Stomach (tissue), 9 donors: ENCODE results near the gene TTC7B. TPM values are rescaled to one million over a fixed set of nuclear protein-coding genes. Genes with fewer than 3 reads are reported as not detected.

Experiments
- DNase-seq, 2 donors: peaks; one replicate each; pipeline versions ENCODE4 v3.0.0 to v3.0.0-alpha.2; 2013 to 2019
- H3K27ac ChIP-seq, 5 donors: fragments of 200-600 bp in 4 of 5; sonication (generic) in 4 of 5; one replicate each; pipeline ENCODE4 v1.5.1; 2013 to 2019; ENCODE audit warnings: mild to moderate bottlenecking in 1 of 5, moderate library complexity in 1 of 5
- H3K27me3 ChIP-seq, 3 donors: fragments of 200-600 bp; sonication (generic); one replicate each; pipeline ENCODE4 v1.5.1; 2017 to 2019; ENCODE audit warnings: mixed run types in 1 of 3
- H3K36me3 ChIP-seq, 4 donors: fragments of 200-600 bp; sonication (generic); 1 replicate in 3 of 4; 2 replicates in 1 of 4; pipeline ENCODE4 v1.5.1; 2016 to 2019
- H3K4me1 ChIP-seq, 4 donors: fragments of 200-600 bp; sonication (generic); one replicate each; pipeline ENCODE4 v1.5.1; 2016 to 2019
- H3K4me3 ChIP-seq, 4 donors: fragments of 200-600 bp; sonication (generic) in 3 of 4; one replicate each; pipeline ENCODE4 v1.5.1; 2016 to 2019; ENCODE audit warnings: mild to moderate bottlenecking in 1 of 4
- H3K9me3 ChIP-seq, 4 donors: fragments of 200-600 bp; sonication (generic); one replicate each; pipeline ENCODE4 v1.5.1; 2016 to 2019
- CTCF ChIP-seq, 7 experiments: fragments of 450-650 bp in 4 of 7; fragments of 200-600 bp in 3 of 7; sonication (generic) in 3 of 7; IDR thresholded peaks; one replicate each; pipeline ENCODE4 v1.5.1; 2016 to 2019; ENCODE audit warnings: antibody characterized with exemption in 7 of 7, control low read depth in 2 of 7, mild to moderate bottlenecking in 1 of 7
- EP300 ChIP-seq: sonication (generic); formaldehyde crosslinking; IDR thresholded peaks from one replicate; pipeline ENCODE4 v1.6.1; 2017; ENCODE audit warnings: antibody characterized with exemption
- POLR2A ChIP-seq, 4 donors: fragments of 450-650 bp; IDR thresholded peaks; one replicate each; pipeline ENCODE4 v1.6.1; 2016; ENCODE audit warnings: antibody characterized with exemption in 4 of 4, control low read depth in 2 of 4, mild to moderate bottlenecking in 1 of 4, moderate library complexity in 1 of 4
- POLR2AphosphoS5 ChIP-seq, 3 donors: sonication (generic); formaldehyde crosslinking; IDR thresholded peaks; one replicate each; pipeline ENCODE4 v1.6.1; 2016; ENCODE audit warnings: antibody characterized with exemption in 3 of 3
- WGBS, 5 donors: extraction: QIAGEN DNeasy Blood & Tissue Kit in 3 of 5; methylation state at CpG; one replicate each; pipeline versions ENCODE4 v1.1.5 to v1.1.7; 2013 to 2018; 5-methylcytosine and 5-hydroxymethylcytosine counted together
- intact Hi-C: fragments of 100-400 bp; cut with DNase I; formaldehyde crosslinking; loops from one replicate; pipeline ENCODE4 v1.15.1; 2023; ENCODE audit warnings: low total_unique reads
- polyA plus RNA-seq, 3 donors: library from polyadenylated mRNA; stranded (reverse); fragments of 200-250 nt; gene quantifications; one replicate each; pipeline ENCODE4 v1.2.3, GENCODE V29; 2013
- total RNA-seq, 5 donors: library from RNA; depleted of rRNA; stranded (reverse); fragments of >200 nt; gene quantifications; one replicate each; pipeline versions ENCODE4 v1.1.0 to v1.2.3, GENCODE V29; 2014 to 2016
- donor health status: healthy with polysubstance abuse.
- donor health status: Bipolar disorder and iron deficiency.
- donor health status: healthy.

TTC7B gene
- total and polyA plus RNA-seq, 8 donors = 6.8 to 110 (median 17.7) TPM

GRCh38 chr14:90810806-90811205, 5.4 kb downstream of the TTC7B start:
- Histone ChIP-seq H3K4me3 (no peak overlapping the region), H3K4me1 (peaks cover 21 to 95% (median 43%) of the 10 kb centered on the region in 4 donors), H3K9me3 (no peaks in the 10 kb centered on the region), H3K27ac (no peak overlapping the region), H3K36me3 (no peaks in the 10 kb centered on the region), H3K27me3 (no peaks in the 10 kb centered on the region)
- DNase-seq = no peak
- intact Hi-C loops = no loop called here
- WGBS, 5 donors = 60 to 79% (median 71%) methylated on average over 5 of the region's 5 CpGs
- TF ChIP-seq CTCF (IDR thresholded peaks at IDR 0.05) (no peak), POLR2AphosphoS5 (IDR thresholded peaks at IDR 0.05) (no peak), POLR2A (IDR thresholded peaks at IDR 0.05) (no peak), EP300 (no peak)

- H3K4me3 ChIP-seq = no peak overlapping the region
- 92 to 96% (median 95%) methylated on average over 7 of the region's 7 CpGs for WGBS, 5 donors
- no peak overlapping the region for H3K27ac ChIP-seq
- DNase-seq = no peak
- intact Hi-C loops = no loop called here
- no peaks in the 10 kb centered on the region for H3K36me3 ChIP-seq
- no peak for TF ChIP-seq POLR2A (IDR thresholded peaks at IDR 0.05)
- TF ChIP-seq EP300 = no peak
- no peak for TF ChIP-seq CTCF (IDR thresholded peaks at IDR 0.05)
- TF ChIP-seq POLR2AphosphoS5 (IDR thresholded peaks at IDR 0.05) = no peak
- peaks cover 11 to 94% (median 36%) of the 10 kb centered on the region in 4 donors for H3K4me1 ChIP-seq
- no peaks in the 10 kb centered on the region for H3K27me3 ChIP-seq
- H3K9me3 ChIP-seq = no peaks in the 10 kb centered on the region
These were observed 6.5 kb downstream of the TTC7B start for GRCh38 chr14:90809530-90810312.

GRCh38 chr14:90808759-90809529, 7.3 kb downstream of the TTC7B start:
- H3K27ac ChIP-seq = peak overlapping the region in 1 of 5 donors; percentile 49
- no peak for DNase-seq
- no peaks in the 10 kb centered on the region for H3K36me3 ChIP-seq
- intact Hi-C loops = no loop called here
- H3K9me3 ChIP-seq = no peaks in the 10 kb centered on the region
- no peak overlapping the region for H3K4me3 ChIP-seq
- peaks cover 5 to 91% (median 33%) of the 10 kb centered on the region in 4 donors for H3K4me1 ChIP-seq
- no peaks in the 10 kb centered on the region for H3K27me3 ChIP-seq
- no peak for TF ChIP-seq EP300
- no peak for TF ChIP-seq POLR2A (IDR thresholded peaks at IDR 0.05)
- TF ChIP-seq POLR2AphosphoS5 (IDR thresholded peaks at IDR 0.05) = no peak
- no peak for TF ChIP-seq CTCF (IDR thresholded peaks at IDR 0.05)
- 85 to 94% (median 91%) methylated on average over 15 of the region's 15 CpGs for WGBS, 5 donors

- H3K4me1 ChIP-seq = peaks cover 5 to 80% (median 40%) of the 10 kb centered on the region in 4 donors
- H3K4me3 ChIP-seq = no peak overlapping the region
- TF ChIP-seq CTCF (IDR thresholded peaks at IDR 0.05) = no peak
- no peak for TF ChIP-seq EP300
- no peak for TF ChIP-seq POLR2AphosphoS5 (IDR thresholded peaks at IDR 0.05)
- no peak for TF ChIP-seq POLR2A (IDR thresholded peaks at IDR 0.05)
- WGBS, 5 donors = 68 to 85% (median 84%) methylated on average over 6 of the region's 6 CpGs
- intact Hi-C loops = no loop called here
- H3K27ac ChIP-seq = peak overlapping the region in 2 of 5 donors; percentile 6 to 49
- no peaks in the 10 kb centered on the region for H3K36me3 ChIP-seq
- no peaks in the 10 kb centered on the region for H3K9me3 ChIP-seq
- no peak for DNase-seq
- H3K27me3 ChIP-seq = no peaks in the 10 kb centered on the region
These were observed 9.2 kb downstream of the TTC7B start for GRCh38 chr14:90807060-90807459.
